ENCODE data around the gene TCP11L2.
A peak's percentile ranks its signal among the peaks of the same experiment; 100 is the strongest.
"Not testable (repeated sequence)": the region's sequence is repeated elsewhere in the genome, so short reads cannot be mapped to it uniquely, and the experiment has no call there.

Gene TCP11L2

GRCh38 chr12:106308121-106308520 is 5.6 kb downstream of the TCP11L2 start:
- DNase-seq, result no peak

GRCh38 chr12:106308611-106309010 is 6.1 kb downstream of the TCP11L2 start:
- no peak for DNase-seq

- DNase-seq, result peak; percentile 21 to 36
Observed at GRCh38 chr12:106309671-106310505, 7.4 kb downstream of the TCP11L2 start.

- DNase-seq, result no peak
Observed at GRCh38 chr12:106310687-106311086, 8.2 kb downstream of the TCP11L2 start.

GRCh38 chr12:106311139-106311538 is 8.6 kb downstream of the TCP11L2 start:
- no peak for DNase-seq

GRCh38 chr12:106313413-106313812 is 10.9 kb downstream of the TCP11L2 start:
- DNase-seq, result not testable (repeated sequence)

- DNase-seq, result no peak
Observed at GRCh38 chr12:106315523-106315922, 13.0 kb downstream of the TCP11L2 start.

GRCh38 chr12:106317406-106318082 is 15.0 kb downstream of the TCP11L2 start:
- no peak for DNase-seq

GRCh38 chr12:106321139-106321850 is 18.8 kb downstream of the TCP11L2 start:
- DNase-seq, result no peak

GRCh38 chr12:106323537-106323936 is 21.0 kb downstream of the TCP11L2 start:
- DNase-seq, result no peak

- no peak for DNase-seq
Observed at GRCh38 chr12:106327309-106327869, 24.9 kb downstream of the TCP11L2 start.

GRCh38 chr12:106328735-106329134 is 26.2 kb downstream of the TCP11L2 start:
- no peak for DNase-seq

- peak; percentile 70 to 78 for DNase-seq
Observed at GRCh38 chr12:106329231-106329982, 26.9 kb downstream of the TCP11L2 start.

GRCh38 chr12:106331599-106331998 is 29.1 kb downstream of the TCP11L2 start:
- DNase-seq, result no peak

- no peak for DNase-seq
Observed at GRCh38 chr12:106332536-106332935, 30.0 kb downstream of the TCP11L2 start.

- no peak for DNase-seq
Observed at GRCh38 chr12:106333010-106333409, 30.5 kb downstream of the TCP11L2 start.

- no peak for DNase-seq
Observed at GRCh38 chr12:106333756-106334155, 31.2 kb downstream of the TCP11L2 start.

GRCh38 chr12:106341086-106341877 is 38.7 kb downstream of the TCP11L2 start:
- DNase-seq, result no peak

GRCh38 chr12:106342397-106343213 is 40.1 kb downstream of the TCP11L2 start:
- no peak for DNase-seq

GRCh38 chr12:106343214-106343528 is 40.6 kb downstream of the TCP11L2 start:
- no peak for DNase-seq

GRCh38 chr12:106344131-106344530 is 41.6 kb downstream of the TCP11L2 start:
- DNase-seq, result no peak
